ENCODE results near the gene NUP205. TPM values are rescaled to one million over a fixed set of nuclear protein-coding genes. Genes with fewer than 3 reads are reported as not detected.

NUP205 gene
- total RNA-seq, 1 donor from 2014 or later: 183 TPM

GRCh38 chr7:135537905-135538304 is 19.8 kb upstream of the NUP205 start:
- Histone ChIP-seq H2AFZ (replicated peaks) (peak overlapping the region; percentile 18), H3K36me3 (no peaks in the 10 kb centered on the region), H3K27ac (no peak overlapping the region), H3K4me1 (peaks cover 13% of the 10 kb centered on the region), H3K4me2 (no peak overlapping the region), H4K20me1 (ENCODE audit: low read depth) (no peaks in the 10 kb centered on the region), H3K9ac (no peak overlapping the region), H3K4me3 (no peak overlapping the region), H3F3A (ENCODE audit: low read depth) (peaks cover 7% of the 10 kb centered on the region), H3K9me3 (ENCODE audit: low read depth) (no peaks in the 10 kb centered on the region), H3K79me2 (ENCODE audit: low read depth) (no peaks in the 10 kb centered on the region), H3K27me3 (no peaks in the 10 kb centered on the region)
- no peak for TF ChIP-seq EZH2phosphoT487 (IDR thresholded peaks at IDR 0.05)
- no peak for TF ChIP-seq EZH2 (IDR thresholded peaks at IDR 0.05)
- TF ChIP-seq, protein P1, sequence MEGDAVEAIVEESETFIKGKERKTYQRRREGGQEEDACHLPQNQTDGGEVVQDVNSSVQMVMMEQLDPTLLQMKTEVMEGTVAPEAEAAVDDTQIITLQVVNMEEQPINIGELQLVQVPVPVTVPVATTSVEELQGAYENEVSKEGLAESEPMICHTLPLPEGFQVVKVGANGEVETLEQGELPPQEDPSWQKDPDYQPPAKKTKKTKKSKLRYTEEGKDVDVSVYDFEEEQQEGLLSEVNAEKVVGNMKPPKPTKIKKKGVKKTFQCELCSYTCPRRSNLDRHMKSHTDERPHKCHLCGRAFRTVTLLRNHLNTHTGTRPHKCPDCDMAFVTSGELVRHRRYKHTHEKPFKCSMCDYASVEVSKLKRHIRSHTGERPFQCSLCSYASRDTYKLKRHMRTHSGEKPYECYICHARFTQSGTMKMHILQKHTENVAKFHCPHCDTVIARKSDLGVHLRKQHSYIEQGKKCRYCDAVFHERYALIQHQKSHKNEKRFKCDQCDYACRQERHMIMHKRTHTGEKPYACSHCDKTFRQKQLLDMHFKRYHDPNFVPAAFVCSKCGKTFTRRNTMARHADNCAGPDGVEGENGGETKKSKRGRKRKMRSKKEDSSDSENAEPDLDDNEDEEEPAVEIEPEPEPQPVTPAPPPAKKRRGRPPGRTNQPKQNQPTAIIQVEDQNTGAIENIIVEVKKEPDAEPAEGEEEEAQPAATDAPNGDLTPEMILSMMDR (IDR thresholded peaks at IDR 0.05): no peak
- H3K36me3 Mint-ChIP-seq: no peaks in the 10 kb centered on the region
- no peak for DNase-seq (ENCODE audit: low spot score)
- H3K4me3 Mint-ChIP-seq: no peak overlapping the region
- no peaks in the 10 kb centered on the region for H3K27me3 Mint-ChIP-seq (ENCODE audit: insufficient read depth, low read depth)
- H3K4me1 Mint-ChIP-seq: peaks cover 4% of the 10 kb centered on the region
- H3K9me3 Mint-ChIP-seq: no peaks in the 10 kb centered on the region
- no peak overlapping the region for H3K27ac Mint-ChIP-seq

DNA sequence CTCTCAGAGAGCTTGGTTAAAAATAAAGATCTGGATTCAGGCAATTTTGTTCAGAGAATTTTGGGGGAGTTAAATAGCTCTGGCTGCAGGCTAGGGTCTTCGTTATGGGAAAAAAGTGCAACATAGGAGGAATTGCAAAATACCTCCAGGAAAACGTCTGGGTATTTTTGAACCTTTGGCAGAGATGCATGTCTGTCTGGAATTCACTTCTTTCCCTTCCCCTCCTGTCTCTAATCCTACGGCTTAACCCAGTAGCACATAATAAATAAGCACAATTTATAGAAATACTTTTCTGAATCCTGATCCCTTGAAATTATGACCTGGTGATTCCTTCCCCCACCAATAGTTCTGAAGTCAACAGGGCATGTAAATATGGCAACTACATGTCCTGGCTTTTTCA is 19.3 kb upstream of the NUP205 start:
- Histone ChIP-seq H3K27me3 (no peaks in the 10 kb centered on the region), H3F3A (ENCODE audit: low read depth) (peaks cover 7% of the 10 kb centered on the region), H3K9ac (no peak overlapping the region), H3K9me3 (ENCODE audit: low read depth) (no peaks in the 10 kb centered on the region), H3K4me1 (peaks cover 13% of the 10 kb centered on the region), H3K4me2 (no peak overlapping the region), H3K27ac (no peak overlapping the region), H3K79me2 (ENCODE audit: low read depth) (no peaks in the 10 kb centered on the region), H3K4me3 (no peak overlapping the region), H3K36me3 (no peaks in the 10 kb centered on the region), H4K20me1 (ENCODE audit: low read depth) (no peaks in the 10 kb centered on the region), H2AFZ (replicated peaks) (peak overlapping the region; percentile 18)
- Mint-ChIP-seq H3K4me3 (no peak overlapping the region), H3K9me3 (no peaks in the 10 kb centered on the region), H3K4me1 (peaks cover 4% of the 10 kb centered on the region), H3K27me3 (ENCODE audit: insufficient read depth, low read depth) (no peaks in the 10 kb centered on the region), H3K36me3 (no peaks in the 10 kb centered on the region), H3K27ac (peak overlapping the region; percentile 61)
- TF ChIP-seq, protein P1 (IDR thresholded peaks at IDR 0.05): no peak
- TF ChIP-seq EZH2phosphoT487 (IDR thresholded peaks at IDR 0.05): no peak
- TF ChIP-seq EZH2 (IDR thresholded peaks at IDR 0.05): no peak
- no peak for DNase-seq (ENCODE audit: low spot score)

DNA sequence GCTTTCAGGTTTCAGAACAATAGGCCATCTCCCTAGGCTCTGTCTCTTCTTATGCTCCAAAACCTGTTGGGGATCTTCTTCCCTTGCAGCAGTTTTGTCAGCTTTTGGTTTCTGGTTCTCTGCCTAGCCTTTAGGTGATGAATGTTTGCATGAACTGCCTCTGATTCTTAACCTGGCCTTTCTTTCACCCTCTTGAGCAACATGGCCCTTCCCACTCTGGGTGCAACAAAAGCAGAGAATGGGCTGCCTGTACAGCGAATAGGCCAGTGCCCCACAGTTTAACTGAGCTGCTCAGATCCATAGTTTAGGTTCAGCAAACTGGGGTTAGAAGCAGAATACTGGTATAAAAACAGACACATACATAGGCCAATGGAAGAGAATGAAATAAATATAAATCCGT is 18.1 kb upstream of the NUP205 start:
- Histone ChIP-seq H3K27me3 (no peaks in the 10 kb centered on the region), H3K9ac (no peak overlapping the region), H3K4me2 (no peak overlapping the region), H3F3A (ENCODE audit: low read depth) (peaks cover 7% of the 10 kb centered on the region), H3K9me3 (ENCODE audit: low read depth) (no peaks in the 10 kb centered on the region), H2AFZ (replicated peaks) (peak overlapping the region; percentile 98), H3K4me3 (no peak overlapping the region), H3K36me3 (no peaks in the 10 kb centered on the region), H3K27ac (no peak overlapping the region), H4K20me1 (ENCODE audit: low read depth) (no peaks in the 10 kb centered on the region), H3K4me1 (peaks cover 13% of the 10 kb centered on the region), H3K79me2 (ENCODE audit: low read depth) (no peaks in the 10 kb centered on the region)
- TF ChIP-seq, protein P1 (IDR thresholded peaks at IDR 0.05): no peak
- TF ChIP-seq EZH2phosphoT487 (IDR thresholded peaks at IDR 0.05): no peak
- no peak for TF ChIP-seq EZH2 (IDR thresholded peaks at IDR 0.05)
- no peaks in the 10 kb centered on the region for H3K9me3 Mint-ChIP-seq
- H3K27ac Mint-ChIP-seq: no peak overlapping the region
- no peaks in the 10 kb centered on the region for H3K27me3 Mint-ChIP-seq (ENCODE audit: insufficient read depth, low read depth)
- no peaks in the 10 kb centered on the region for H3K36me3 Mint-ChIP-seq
- no peak for DNase-seq (ENCODE audit: low spot score)
- no peak overlapping the region for H3K4me3 Mint-ChIP-seq
- peaks cover 4% of the 10 kb centered on the region for H3K4me1 Mint-ChIP-seq

Data from neural progenitor cell (in vitro differentiated cells).